Natural killer cell (primary cell): Measurements from ENCODE around the gene SYNGR4. TPM values are rescaled to one million over a fixed set of nuclear protein-coding genes. Genes with fewer than 3 reads are reported as not detected.
"Not testable (repeated sequence)": the region's sequence is repeated elsewhere in the genome, so short reads cannot be mapped to it uniquely, and the experiment has no call there.

Experiments
- ATAC-seq, 3 donors: fragments of 150-1000 bp in 2 of 3; fragments of 200-7000 bp in 1 of 3; cut with Tn5 transposase; 1 replicate in 1 of 3; 2 replicates in 2 of 3; pipeline ENCODE4 v1.10.0; 2021; ENCODE audit warnings: mild to moderate bottlenecking in 2 of 3, moderate library complexity in 2 of 3
- DNase-seq, 2 donors: peaks; one replicate each; pipeline versions ENCODE4 v3.0.0 to v3.0.0-alpha.2; 2013 to 2021; ENCODE audit warnings: mixed read lengths in 1 of 2
- H3K27ac ChIP-seq: one replicate; pipeline ENCODE4 v1.5.1; 2013; ENCODE audit warnings: mild to moderate bottlenecking, low read length
- H3K27me3 ChIP-seq: one replicate; pipeline ENCODE4 v1.6.1; 2013; ENCODE audit warnings: low read length; ENCODE audit not compliant: control insufficient read depth, insufficient read depth
- H3K36me3 ChIP-seq: one replicate; pipeline ENCODE4 v1.6.1; 2013; ENCODE audit warnings: low read length; ENCODE audit not compliant: control insufficient read depth, insufficient read depth
- H3K4me1 ChIP-seq: one replicate; pipeline ENCODE4 v1.6.1; 2013; ENCODE audit warnings: low read length; ENCODE audit not compliant: control insufficient read depth, insufficient read depth
- H3K4me3 ChIP-seq: one replicate; pipeline ENCODE4 v1.5.1; 2013; ENCODE audit warnings: low read length
- H3K9me3 ChIP-seq: one replicate; pipeline ENCODE4 v1.6.1; 2013; ENCODE audit warnings: low read length; ENCODE audit not compliant: control insufficient read depth, insufficient read depth
- H3K27ac Mint-ChIP-seq, 2 donors: one replicate each; pipeline ENCODE4 v1.8.0; 2022; ENCODE audit warnings: mild to moderate bottlenecking in 2 of 2, mixed read lengths in 2 of 2, moderate library complexity in 1 of 2
- H3K27me3 Mint-ChIP-seq, 2 donors: one replicate each; pipeline ENCODE4 v1.8.0; 2022; ENCODE audit warnings: low read depth in 2 of 2, mixed read lengths in 2 of 2
- H3K36me3 Mint-ChIP-seq: one replicate; pipeline ENCODE4 v1.8.0; 2022; ENCODE audit warnings: mixed read lengths
- H3K4me1 Mint-ChIP-seq, 2 donors: one replicate each; pipeline ENCODE4 v1.8.0; 2022; ENCODE audit warnings: mixed read lengths in 2 of 2
- H3K4me3 Mint-ChIP-seq: one replicate; pipeline ENCODE4 v1.8.0; 2022; ENCODE audit warnings: mild to moderate bottlenecking, moderate library complexity, mixed read lengths
- H3K9me3 Mint-ChIP-seq, 2 donors: one replicate each; pipeline ENCODE4 v1.8.0; 2022; ENCODE audit warnings: mixed read lengths in 2 of 2
- WGBS: methylation state at CpG from one replicate; pipeline ENCODE4 v1.1.7; 2013; ENCODE audit warnings: missing lambda C conversion rate; ENCODE audit not compliant: insufficient coverage; 5-methylcytosine and 5-hydroxymethylcytosine counted together
- intact Hi-C: fragments of 100-400 bp; cut with micrococcal nuclease; formaldehyde crosslinking; loops from one replicate; pipeline ENCODE4 v1.14.2; 2022
- total RNA-seq, 4 donors: library from RNA; stranded (reverse); fragments of 120-200 nt in 1 of 4; gene quantifications; one replicate each; pipeline versions ENCODE4 v1.2.3 to v1.2.4, GENCODE V29; 2013 to 2022
- TF ChIP-seq, protein P1 (sequence below): fragments of 200-600 bp; IDR thresholded peaks from one replicate; pipeline ENCODE4 v1.8.0; 2022; ENCODE audit warnings: antibody characterized with exemption

The SYNGR4 gene, protein sequence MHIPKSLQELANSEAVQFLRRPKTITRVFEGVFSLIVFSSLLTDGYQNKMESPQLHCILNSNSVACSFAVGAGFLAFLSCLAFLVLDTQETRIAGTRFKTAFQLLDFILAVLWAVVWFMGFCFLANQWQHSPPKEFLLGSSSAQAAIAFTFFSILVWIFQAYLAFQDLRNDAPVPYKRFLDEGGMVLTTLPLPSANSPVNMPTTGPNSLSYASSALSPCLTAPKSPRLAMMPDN
- not detected for total RNA-seq
- not detected for total RNA-seq (2013)

DNA sequence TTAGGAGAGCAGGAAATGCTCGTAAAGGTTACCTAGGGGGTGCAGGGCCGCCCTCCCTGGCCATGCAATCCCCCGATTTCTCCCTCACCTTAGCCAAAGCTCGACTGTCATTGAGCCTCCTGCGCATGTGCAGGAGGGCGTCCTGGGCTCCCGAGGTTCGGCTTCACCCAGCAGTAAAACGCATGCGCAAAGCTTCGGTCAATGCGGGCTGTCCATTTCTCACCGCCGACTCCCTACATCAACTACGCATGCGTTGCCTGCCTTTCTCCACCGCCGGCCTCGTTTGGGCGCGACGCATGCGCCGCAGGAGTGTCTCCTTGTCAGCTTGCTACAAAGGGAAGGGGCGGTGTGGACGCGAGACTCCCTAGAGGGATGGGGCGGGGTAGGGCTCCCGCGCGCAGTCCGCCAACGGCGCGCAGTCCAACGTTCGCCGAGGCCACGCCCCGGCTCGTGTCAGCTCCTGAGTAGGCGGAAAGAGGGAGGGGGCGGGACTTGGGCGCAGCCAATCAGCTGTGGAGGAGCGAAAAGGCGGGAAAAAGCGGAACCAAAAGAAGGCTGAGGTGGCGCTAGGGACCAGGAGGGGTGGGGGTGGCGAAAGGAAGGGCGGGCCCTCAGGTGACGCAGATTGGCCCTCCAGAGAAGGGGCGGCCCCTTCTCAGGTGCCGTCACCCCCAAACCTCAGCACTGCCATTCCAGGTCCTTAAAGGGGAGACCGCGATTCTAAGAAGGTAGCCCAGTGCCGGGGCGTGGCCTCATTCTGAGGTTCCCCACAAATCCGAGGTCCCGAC lies at the start of gene SYNGR4, which contains the start of gene TMEM143:
SYNGR4 (plus strand) TSS at position 558 of the 788 bp plus-strand sequence. CDS start 1,476 bp downstream, outside the sequence.
TMEM143 (minus strand) TSS at position 131 of the 788 bp plus-strand sequence; CDS start at position 111, 20 bp downstream.
- intact Hi-C loops: loop anchor here (1.0 to 5.0 kb wide), 5 partner anchors 27 to 55 kb away; partner anchors contain the start of gene KDELR1
- ATAC-seq: peak; percentile 88 to 97 (median 88)
- H3K9me3 ChIP-seq: no peaks in the 10 kb centered on the region
- Mint-ChIP-seq H3K36me3 (no peaks in the 10 kb centered on the region), H3K27ac (peak within 1 kb of the TSS; percentile 90 to 99), H3K4me3 (peak within 1 kb of the TSS; percentile 90), H3K9me3 (no peaks in the 10 kb centered on the region), H3K27me3 (no peaks in the 10 kb centered on the region), H3K4me1 (peaks cover 14 to 23% of the 10 kb centered on the region in 2 donors)
- H3K4me3 ChIP-seq: peak within 1 kb of the TSS; percentile 55
- H3K27ac ChIP-seq: peak within 1 kb of the TSS; percentile 94
- no peaks in the 10 kb centered on the region for H3K36me3 ChIP-seq
- H3K27me3 ChIP-seq: no peaks in the 10 kb centered on the region
- TF ChIP-seq, protein P1, sequence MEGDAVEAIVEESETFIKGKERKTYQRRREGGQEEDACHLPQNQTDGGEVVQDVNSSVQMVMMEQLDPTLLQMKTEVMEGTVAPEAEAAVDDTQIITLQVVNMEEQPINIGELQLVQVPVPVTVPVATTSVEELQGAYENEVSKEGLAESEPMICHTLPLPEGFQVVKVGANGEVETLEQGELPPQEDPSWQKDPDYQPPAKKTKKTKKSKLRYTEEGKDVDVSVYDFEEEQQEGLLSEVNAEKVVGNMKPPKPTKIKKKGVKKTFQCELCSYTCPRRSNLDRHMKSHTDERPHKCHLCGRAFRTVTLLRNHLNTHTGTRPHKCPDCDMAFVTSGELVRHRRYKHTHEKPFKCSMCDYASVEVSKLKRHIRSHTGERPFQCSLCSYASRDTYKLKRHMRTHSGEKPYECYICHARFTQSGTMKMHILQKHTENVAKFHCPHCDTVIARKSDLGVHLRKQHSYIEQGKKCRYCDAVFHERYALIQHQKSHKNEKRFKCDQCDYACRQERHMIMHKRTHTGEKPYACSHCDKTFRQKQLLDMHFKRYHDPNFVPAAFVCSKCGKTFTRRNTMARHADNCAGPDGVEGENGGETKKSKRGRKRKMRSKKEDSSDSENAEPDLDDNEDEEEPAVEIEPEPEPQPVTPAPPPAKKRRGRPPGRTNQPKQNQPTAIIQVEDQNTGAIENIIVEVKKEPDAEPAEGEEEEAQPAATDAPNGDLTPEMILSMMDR: no peak
- under 1% methylated on average over 59 of the region's 59 CpGs for WGBS
- peaks cover 18% of the 10 kb centered on the region for H3K4me1 ChIP-seq
- peak; percentile 93 to 100 for DNase-seq

DNA sequence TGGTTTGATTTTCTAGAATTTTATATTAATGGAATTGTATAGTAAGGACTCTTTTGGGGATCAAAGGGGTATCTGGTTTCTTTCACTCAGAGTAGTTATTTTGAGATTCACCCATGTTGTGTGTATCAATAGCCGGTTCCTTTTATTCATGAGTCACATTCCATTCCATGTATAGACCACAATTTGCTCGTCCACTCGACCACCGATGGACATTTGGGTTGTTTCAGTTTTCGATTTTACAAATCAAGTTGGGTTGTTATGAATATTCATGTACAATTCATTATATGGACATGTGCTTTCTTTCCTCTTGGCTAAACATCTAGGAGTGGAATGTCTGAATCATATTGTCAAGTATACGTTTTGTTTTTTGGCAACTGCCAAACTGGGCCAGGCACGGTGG lies 48.5 kb upstream of the SYNGR4 start:
- no peaks in the 10 kb centered on the region for H3K9me3 ChIP-seq
- no peak for DNase-seq
- peaks cover 11% of the 10 kb centered on the region for H3K4me1 ChIP-seq
- Mint-ChIP-seq H3K27me3 (no peaks in the 10 kb centered on the region), H3K4me1 (peaks cover 0 to 11% of the 10 kb centered on the region in 2 donors), H3K27ac (no peak overlapping the region), H3K4me3 (no peak overlapping the region), H3K36me3 (no peaks in the 10 kb centered on the region), H3K9me3 (no peaks in the 10 kb centered on the region)
- H3K4me3 ChIP-seq: no peak overlapping the region
- H3K27me3 ChIP-seq: no peaks in the 10 kb centered on the region
- H3K36me3 ChIP-seq: no peaks in the 10 kb centered on the region
- no peak for ATAC-seq
- H3K27ac ChIP-seq: no peak overlapping the region
- 89% methylated on average over 7 of the region's 7 CpGs for WGBS
- intact Hi-C loops: no loop called here
- TF ChIP-seq, protein P1: no peak

DNA sequence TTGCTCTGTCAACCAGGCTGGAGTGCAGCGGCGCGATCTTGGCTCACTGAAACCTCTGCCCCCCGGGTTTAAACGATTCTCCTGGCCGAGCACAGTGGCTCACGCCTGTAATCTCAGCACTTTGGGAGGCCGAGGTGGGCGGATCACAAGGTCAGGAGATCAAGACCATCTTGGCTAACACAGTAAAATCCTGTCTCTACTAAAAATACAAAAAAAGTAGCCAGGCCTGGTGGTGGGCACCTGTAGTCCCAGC lies 46.5 kb upstream of the SYNGR4 start:
- H3K36me3 Mint-ChIP-seq, H3K27me3 Mint-ChIP-seq, H3K4me3 Mint-ChIP-seq, ATAC-seq, H3K27me3 ChIP-seq, H3K27ac Mint-ChIP-seq, H3K4me3 ChIP-seq, intact Hi-C loops, H3K36me3 ChIP-seq, H3K27ac ChIP-seq, H3K9me3 ChIP-seq, H3K9me3 Mint-ChIP-seq, DNase-seq: not testable (repeated sequence)
- peaks cover 14 to 29% of the 10 kb centered on the region in 2 donors for H3K4me1 Mint-ChIP-seq
- 84% methylated on average over 9 of the region's 9 CpGs for WGBS
- H3K4me1 ChIP-seq: peaks cover 27% of the 10 kb centered on the region

DNA sequence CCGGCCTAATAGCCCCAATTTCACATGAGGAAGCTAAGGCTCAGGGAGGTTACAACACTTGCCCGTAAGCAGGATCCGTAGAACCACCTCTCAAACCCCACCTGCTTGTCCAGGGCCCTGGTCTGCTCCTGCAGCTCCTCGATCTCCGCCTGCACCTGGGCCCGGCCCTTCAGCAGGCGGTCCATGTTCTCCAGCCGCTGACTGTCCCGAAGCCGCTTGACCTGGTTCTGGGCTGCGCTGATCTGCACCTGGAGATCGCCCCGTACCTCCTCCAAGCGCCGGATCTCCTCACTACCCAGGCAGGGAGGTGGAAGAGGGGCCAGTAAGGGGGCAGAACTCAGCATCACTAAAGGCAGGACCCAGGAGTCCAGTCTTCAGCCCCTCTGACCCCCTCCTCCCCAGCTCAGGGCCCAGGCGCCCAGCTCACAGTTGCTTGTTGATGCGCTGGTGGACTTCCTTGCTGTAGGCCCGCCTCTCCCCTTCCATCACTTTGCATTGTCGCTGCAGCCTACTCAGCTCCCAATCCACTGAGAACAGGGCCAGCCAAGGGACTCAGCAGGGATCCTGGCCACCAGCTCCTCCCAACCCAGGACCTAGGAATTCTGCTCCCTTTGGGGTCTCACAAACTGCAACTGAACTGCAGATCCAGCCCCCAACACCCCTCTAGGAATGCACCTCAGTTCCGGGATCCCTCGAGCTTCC lies 45.7 kb upstream of the SYNGR4 start:
- TF ChIP-seq, protein P1: no peak
- no peak overlapping the region for H3K27ac ChIP-seq
- H3K27me3 ChIP-seq: no peaks in the 10 kb centered on the region
- Mint-ChIP-seq H3K9me3 (no peaks in the 10 kb centered on the region), H3K4me1 (peaks cover 22 to 37% of the 10 kb centered on the region in 2 donors), H3K27ac (no peak overlapping the region), H3K27me3 (no peaks in the 10 kb centered on the region), H3K36me3 (no peaks in the 10 kb centered on the region), H3K4me3 (no peak overlapping the region)
- H3K4me1 ChIP-seq: peaks cover 35% of the 10 kb centered on the region
- intact Hi-C loops: no loop called here
- DNase-seq: no peak
- no peaks in the 10 kb centered on the region for H3K36me3 ChIP-seq
- 97% methylated on average over 21 of the region's 21 CpGs for WGBS
- H3K9me3 ChIP-seq: no peaks in the 10 kb centered on the region
- H3K4me3 ChIP-seq: no peak overlapping the region
- no peak for ATAC-seq
